ENCODE results near the gene TRIM8. TPM values are rescaled to one million over a fixed set of nuclear protein-coding genes. Genes with fewer than 3 reads are reported as not detected.

The TRIM8 gene
- total and polyA plus RNA-seq, 9 of the 15 experiments (the other 6 are each of a cell fraction or from before 2014, with no cell fraction given): 1.7 to 26.0 (median 9.1) TPM

DNA sequence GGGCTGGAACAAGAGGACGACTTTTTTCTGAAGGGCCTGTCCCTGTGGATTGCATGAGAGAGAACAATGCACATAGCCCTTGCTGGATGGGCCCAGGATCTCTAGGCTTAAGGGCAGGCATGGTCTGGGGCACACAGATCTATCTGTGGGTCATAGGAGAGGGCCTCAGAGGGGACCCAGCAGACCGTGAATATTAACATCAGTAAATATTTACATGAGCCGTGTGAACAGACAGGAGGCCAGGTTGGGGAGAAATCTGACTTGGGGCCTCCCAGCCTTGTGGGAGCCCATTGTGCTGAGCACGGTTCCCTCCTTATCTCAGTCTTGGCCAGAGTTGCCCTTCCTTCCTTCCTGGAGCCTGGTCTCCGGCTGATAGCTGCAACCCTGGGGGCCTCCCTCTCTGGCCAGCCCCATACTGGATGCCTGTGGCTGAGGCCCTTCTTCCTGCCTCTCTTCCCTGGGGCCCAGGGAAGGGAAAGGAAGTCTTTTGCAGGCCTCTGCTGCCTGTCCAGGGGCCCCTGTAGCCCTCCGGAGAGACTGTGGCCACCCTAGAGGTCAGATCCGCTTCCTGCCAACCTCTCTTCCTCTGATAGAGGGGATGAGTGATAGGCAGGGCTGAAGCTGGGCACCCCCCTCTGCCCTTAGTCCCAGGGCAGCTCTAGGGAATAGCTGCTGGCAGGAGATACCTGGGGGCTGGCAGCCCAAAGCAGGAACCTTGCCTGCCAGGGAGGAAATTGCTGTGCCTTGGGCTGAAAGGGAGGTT, 44.5 kb upstream of the TRIM8 start (continued):
- TF ChIP-seq NR2C2 (CRISPR knock-in tag; IDR thresholded peaks at IDR 0.05) (no peak), NR2C2 (tag; IDR thresholded peaks at IDR 0.05) (peak; percentile 47; the same call in 1 of the 2 replicates), BMI1 (IDR thresholded peaks at IDR 0.05; ENCODE audit: low read length) (no peak), ARID2 (IDR thresholded peaks at IDR 0.05) (no peak), PPARD (CRISPR knock-in tag; IDR thresholded peaks at IDR 0.05) (no peak), ELF2 (CRISPR knock-in tag; IDR thresholded peaks at IDR 0.05) (no peak), SMC3 (conservative IDR thresholded peaks at IDR 0.05; ENCODE audit: insufficient read depth, low read depth, low read length) (no peak), TAF9B (IDR thresholded peaks at IDR 0.05; ENCODE audit: partially characterized antibody) (no peak), MEIS2 (IDR thresholded peaks at IDR 0.05; ENCODE audit: partially characterized antibody) (no peak), KDM2B (CRISPR knock-in tag; IDR thresholded peaks at IDR 0.05) (no peak), SRSF1 (IDR thresholded peaks at IDR 0.05; ENCODE audit: low read depth, low read length) (no peak), HNRNPH1 (optimal IDR thresholded peaks at IDR 0.05; ENCODE audit: low read depth, low read length) (no peak), CHD4 (IDR thresholded peaks at IDR 0.05; ENCODE audit: insufficient read depth, insufficient replicate concordance, low read depth, low read length, poor library complexity, severe bottlenecking) (no peak), HDAC1 (IDR thresholded peaks at IDR 0.05) (no peak), MTF1 (CRISPR knock-in tag; IDR thresholded peaks at IDR 0.05; ENCODE audit: borderline replicate concordance) (no peak), ZNF311 (CRISPR knock-in tag; IDR thresholded peaks at IDR 0.05) (no peak), MTA1 (IDR thresholded peaks at IDR 0.05; ENCODE audit: borderline replicate concordance) (no peak)
- TF ChIP-seq, protein P1, sequence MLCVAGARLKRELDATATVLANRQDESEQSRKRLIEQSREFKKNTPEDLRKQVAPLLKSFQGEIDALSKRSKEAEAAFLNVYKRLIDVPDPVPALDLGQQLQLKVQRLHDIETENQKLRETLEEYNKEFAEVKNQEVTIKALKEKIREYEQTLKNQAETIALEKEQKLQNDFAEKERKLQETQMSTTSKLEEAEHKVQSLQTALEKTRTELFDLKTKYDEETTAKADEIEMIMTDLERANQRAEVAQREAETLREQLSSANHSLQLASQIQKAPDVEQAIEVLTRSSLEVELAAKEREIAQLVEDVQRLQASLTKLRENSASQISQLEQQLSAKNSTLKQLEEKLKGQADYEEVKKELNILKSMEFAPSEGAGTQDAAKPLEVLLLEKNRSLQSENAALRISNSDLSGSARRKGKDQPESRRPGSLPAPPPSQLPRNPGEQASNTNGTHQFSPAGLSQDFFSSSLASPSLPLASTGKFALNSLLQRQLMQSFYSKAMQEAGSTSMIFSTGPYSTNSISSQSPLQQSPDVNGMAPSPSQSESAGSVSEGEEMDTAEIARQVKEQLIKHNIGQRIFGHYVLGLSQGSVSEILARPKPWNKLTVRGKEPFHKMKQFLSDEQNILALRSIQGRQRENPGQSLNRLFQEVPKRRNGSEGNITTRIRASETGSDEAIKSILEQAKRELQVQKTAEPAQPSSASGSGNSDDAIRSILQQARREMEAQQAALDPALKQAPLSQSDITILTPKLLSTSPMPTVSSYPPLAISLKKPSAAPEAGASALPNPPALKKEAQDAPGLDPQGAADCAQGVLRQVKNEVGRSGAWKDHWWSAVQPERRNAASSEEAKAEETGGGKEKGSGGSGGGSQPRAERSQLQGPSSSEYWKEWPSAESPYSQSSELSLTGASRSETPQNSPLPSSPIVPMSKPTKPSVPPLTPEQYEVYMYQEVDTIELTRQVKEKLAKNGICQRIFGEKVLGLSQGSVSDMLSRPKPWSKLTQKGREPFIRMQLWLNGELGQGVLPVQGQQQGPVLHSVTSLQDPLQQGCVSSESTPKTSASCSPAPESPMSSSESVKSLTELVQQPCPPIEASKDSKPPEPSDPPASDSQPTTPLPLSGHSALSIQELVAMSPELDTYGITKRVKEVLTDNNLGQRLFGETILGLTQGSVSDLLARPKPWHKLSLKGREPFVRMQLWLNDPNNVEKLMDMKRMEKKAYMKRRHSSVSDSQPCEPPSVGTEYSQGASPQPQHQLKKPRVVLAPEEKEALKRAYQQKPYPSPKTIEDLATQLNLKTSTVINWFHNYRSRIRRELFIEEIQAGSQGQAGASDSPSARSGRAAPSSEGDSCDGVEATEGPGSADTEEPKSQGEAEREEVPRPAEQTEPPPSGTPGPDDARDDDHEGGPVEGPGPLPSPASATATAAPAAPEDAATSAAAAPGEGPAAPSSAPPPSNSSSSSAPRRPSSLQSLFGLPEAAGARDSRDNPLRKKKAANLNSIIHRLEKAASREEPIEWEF (CRISPR knock-in tag; IDR thresholded peaks at IDR 0.05): no peak
- TF ChIP-seq, protein P2, sequence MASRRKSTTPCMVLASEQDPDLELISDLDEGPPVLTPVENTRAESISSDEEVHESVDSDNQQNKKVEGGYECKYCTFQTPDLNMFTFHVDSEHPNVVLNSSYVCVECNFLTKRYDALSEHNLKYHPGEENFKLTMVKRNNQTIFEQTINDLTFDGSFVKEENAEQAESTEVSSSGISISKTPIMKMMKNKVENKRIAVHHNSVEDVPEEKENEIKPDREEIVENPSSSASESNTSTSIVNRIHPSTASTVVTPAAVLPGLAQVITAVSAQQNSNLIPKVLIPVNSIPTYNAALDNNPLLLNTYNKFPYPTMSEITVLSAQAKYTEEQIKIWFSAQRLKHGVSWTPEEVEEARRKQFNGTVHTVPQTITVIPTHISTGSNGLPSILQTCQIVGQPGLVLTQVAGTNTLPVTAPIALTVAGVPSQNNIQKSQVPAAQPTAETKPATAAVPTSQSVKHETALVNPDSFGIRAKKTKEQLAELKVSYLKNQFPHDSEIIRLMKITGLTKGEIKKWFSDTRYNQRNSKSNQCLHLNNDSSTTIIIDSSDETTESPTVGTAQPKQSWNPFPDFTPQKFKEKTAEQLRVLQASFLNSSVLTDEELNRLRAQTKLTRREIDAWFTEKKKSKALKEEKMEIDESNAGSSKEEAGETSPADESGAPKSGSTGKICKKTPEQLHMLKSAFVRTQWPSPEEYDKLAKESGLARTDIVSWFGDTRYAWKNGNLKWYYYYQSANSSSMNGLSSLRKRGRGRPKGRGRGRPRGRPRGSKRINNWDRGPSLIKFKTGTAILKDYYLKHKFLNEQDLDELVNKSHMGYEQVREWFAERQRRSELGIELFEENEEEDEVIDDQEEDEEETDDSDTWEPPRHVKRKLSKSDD (conservative IDR thresholded peaks at IDR 0.05; ENCODE audit: low read length): no peak
- TF ChIP-seq, protein P3, sequence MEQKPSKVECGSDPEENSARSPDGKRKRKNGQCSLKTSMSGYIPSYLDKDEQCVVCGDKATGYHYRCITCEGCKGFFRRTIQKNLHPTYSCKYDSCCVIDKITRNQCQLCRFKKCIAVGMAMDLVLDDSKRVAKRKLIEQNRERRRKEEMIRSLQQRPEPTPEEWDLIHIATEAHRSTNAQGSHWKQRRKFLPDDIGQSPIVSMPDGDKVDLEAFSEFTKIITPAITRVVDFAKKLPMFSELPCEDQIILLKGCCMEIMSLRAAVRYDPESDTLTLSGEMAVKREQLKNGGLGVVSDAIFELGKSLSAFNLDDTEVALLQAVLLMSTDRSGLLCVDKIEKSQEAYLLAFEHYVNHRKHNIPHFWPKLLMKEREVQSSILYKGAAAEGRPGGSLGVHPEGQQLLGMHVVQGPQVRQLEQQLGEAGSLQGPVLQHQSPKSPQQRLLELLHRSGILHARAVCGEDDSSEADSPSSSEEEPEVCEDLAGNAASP (IDR thresholded peaks at IDR 0.05): no peak
